HK-2 (cell line): ENCODE results near the gene CTU2.
A peak's percentile ranks its signal among the peaks of the same experiment; 100 is the strongest.

ENCODE experiments used
- DNase-seq: peaks from one replicate; pipeline ENCODE4 v3.0.0-alpha.2; 2018; ENCODE audit not compliant: unreplicated experiment

The CTU2 gene

DNA sequence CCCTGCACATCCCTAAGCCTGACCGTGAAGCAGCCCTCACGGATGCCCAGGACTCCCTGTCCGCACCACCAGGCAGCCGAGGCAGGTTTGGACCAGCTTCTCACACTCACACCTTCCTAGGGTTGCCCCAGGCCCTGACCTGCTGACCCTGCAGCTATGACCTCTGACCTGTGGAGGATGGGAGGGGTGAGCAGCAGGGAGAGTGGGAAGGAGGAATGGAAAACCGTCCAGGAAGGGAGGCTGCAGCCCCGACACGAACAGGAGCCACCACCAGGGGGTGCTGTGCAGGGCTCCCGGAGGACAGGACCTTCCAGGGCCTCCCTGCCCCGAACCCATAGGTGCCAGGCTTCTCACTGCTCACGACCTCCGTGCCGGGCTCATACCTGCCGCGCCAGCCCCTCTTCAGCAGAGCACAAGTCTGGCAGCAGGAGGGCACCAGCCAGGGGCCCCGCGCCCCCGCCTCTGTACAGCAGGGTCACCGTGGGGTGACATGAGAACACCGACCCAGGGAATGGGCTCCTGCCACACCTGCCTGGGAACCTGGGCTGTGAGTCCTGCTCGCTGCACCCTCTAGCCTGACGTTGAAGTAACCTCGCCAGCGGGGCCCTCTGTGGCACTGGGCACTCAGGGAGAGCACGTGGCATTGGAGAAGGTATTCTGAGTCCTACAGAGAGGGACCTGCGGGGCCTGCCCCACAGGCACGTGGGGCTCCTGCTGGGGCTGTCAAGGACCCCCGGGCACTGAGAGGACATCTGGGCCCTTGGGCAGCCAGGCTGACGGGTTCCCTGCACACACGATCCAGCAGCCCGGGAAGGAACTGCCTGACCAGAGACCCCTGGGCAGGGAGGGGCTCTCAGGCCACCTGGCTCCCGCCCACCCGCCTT lies 37.6 kb downstream of the CTU2 start:
- peak; percentile 74 for DNase-seq

DNA sequence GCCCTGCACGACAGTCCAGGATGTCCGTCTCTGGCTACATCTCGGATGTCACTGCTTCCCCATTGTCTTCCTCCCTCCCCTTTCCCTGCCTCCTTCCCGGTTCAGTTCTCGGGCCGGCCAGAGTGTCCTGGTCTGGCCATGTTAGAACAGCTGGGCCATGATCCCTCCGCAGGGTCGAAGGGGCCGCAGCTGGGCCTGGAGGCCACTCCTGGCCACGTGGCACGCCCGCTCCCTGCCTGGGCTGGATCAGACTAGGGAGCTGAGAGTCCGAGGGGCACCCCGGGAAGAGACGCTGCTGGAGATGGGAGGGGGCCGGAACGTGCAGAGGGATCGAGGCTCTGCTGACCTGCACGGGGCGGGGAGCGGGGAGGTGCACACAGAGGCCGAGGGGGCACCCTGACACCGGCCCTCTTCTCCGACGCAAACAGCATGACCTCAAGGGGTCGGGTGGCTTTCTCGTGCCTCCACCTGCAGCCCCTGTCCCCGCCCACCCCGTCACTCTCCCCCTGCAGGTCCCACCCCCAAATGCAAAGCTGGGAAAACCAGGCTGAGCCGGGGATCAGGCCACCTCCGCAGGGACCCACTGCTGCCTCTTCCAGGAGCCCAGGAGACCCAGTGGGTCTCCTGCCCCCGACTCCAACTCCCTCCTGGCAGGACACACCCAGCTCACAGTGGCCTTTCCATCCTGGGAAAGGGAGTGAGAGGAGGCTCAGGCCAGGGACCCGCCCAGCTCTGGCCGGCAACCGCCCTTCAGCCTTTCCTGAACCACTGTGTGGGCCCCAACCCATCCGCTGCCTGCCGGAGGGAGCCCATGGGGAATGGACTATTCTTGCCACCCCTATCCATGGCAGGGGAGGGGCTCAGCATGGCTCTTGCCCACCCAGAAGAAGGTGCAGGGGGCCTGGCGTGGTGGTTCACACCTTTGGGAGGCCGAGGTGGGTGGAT lies 38.5 kb downstream of the CTU2 start:
- no peak for DNase-seq

DNA sequence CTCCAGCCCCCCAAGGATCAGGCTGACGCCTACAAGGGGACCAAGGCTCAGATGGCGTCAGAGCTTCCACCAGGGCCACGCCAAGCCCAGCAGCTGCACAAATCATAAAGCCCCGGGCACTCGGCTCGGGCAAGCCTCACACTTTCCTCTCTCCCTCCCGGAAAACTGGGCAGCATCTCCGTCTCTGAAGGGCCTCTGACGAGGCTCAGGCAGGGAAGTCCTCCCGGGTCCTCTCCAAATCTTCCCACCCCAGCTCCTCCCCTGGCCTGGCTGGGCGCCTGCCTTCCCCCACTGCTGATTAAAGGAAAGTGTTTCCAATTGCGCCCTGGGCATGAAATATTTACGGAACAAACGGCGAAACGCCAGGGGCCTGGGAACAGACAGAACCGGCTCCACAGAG lies 40.2 kb downstream of the CTU2 start:
- DNase-seq = no peak

DNA sequence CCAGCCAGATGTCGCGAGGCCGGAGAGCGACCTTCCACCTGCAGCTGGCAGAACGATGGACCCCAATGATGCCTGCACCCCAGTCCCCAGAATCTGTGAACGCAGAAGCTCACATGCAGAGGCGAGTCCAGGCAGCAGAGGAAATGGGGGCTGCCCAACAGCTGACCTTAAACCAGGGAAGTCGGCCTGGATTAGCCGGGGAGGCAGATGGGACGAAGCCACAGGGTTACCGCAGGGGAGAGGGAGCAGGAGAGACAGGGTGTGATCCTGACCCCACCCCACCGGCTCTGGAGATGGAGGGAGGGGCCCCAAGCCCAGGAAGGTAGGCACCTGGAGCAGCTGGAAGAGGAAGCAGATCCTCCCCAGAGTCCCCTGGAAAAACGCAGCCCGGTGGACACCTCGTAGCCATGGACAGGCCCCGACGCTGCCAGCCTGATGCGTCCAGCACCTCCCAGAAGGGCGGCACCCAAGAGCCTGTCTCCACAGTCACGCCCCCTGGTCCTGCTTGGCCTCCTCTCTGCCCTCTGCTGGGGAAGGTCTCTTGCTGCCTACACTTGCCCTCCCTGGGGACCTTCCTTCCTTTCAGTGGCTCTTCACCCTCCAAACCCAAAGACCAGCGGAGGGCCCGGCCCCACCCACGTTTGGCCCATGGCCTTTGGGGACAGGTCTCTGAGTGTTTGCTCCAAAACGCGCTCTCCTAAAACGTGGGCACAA lies 41.4 kb downstream of the CTU2 start:
- DNase-seq = peak; percentile 60

DNA sequence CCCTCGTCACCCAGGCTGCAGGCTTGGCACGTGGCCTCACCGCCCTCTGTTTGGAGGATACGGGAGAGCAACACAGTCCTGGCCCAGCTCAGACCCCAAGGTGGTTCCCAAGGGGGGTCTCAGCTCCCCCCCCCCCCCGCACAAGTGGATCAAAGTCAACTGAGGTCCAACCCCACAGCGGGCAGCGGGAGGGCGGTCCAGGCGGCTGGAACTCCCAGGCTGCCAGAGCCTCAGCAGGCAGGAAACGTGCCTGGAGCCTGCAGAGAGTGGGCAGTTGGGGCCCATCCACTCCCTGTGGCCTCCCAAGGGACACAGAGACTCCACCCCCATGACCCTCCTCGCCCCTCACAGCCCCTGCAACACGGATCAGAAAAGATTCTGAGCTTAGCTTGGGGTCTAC lies 42.1 kb downstream of the CTU2 start:
- no peak for DNase-seq

DNA sequence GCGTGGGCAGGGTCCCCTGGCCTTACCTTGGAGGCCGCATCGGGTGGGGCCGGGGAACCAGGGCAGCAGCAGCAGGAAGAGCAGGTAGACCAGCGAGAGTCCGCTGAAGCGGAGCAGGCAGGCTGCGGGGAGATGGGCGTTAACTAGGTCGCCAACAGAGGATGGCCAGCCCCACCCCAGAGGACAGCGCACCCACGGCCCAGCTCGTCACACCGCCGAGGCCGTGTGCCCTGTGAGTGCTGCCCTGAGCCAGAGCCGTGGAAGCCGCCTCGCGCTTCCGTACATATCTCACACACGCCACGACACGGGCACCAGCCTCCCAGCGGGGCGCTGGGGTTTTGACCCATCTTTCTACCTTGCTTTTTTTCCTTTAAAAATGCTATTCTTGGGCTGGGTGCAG lies 43.1 kb downstream of the CTU2 start:
- no peak for DNase-seq

DNA sequence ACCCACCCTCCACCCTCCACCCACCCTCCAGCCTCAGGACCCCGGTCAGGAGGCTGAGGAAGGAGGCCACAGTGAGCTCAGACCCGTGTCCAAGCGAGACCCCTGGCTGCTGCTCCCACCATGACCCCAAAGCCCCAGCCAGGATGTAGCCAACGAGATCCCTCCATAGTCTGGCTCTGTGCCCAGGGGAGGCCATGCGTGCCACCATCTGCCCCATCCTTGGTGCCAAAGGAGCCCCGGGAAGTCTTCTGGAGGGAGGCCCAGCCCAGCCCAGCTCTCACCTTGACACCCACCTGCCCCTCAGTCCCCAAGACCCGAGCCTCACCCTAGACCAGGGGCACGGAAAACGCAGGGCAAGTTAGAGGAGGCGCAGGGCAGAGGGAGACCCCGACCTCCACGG lies 44.6 kb downstream of the CTU2 start:
- no peak for DNase-seq

DNA sequence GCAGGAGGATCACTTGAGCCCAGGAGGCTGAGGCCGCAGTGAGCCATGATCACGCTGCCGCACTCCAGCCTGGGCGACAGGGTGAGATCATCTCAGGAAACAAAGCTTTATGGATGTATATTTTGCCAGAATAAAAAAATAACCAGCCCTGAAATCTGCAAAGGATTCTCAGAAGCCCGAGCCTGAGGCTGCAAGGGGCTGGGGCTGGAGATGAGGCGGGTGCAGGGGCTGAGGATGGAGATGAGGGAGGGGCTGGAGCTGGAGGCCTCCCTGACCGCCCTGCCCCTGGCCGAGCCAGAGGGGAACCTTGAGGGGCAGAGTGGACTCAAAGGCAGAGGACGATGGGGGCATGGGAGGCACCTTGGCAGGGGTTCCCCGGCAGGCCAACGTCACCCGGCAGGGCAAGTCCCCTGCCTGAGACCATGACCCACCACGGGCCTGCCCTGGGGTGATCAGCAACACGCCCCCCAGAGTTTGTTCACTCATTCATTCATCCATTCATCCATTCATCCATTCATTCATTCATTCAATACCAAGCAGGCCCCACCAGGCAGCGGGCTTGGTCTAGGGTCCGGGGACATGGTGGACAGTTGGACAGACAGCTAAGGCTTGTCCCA lies 46.2 kb downstream of the CTU2 start:
- DNase-seq = no peak

DNA sequence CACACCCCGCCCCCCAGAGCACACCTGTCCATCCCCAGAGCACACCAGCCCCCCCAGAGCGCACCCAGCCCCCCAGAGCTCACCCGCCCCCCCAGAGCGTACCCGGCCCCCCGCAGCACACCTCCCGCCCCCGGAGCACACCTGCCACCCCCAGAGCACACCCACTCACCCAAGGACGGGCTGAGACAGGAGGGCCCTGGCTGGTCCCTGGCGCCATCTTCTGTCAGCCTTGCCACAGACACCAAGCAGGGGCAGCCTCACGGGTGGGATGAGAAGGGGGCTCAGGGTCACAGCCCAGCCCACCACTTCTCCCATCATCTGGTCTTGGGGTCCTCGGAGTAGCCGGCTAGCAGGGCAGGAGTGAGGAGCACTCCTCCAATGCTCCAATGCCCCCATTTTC lies 46.9 kb downstream of the CTU2 start:
- no peak for DNase-seq

DNA sequence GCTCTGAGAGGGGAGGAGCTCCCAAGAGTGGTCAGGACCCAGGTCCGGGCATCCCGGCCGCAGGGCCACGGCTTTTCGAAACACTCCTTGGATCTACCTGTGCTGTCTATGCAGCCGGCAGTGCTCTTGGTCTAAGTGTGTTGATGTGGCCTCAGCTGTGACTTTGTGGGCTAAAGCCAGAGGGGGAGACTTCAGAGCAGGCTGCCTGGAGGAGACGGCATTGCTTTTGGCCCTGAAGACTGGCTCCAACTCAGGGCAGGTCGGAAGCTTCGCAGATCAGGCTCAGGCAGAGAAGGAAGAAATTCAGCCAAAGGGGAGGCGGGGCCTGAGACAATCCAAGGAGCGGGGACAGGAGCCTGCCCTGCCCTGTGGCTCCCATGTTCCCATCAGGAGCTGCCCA lies 47.3 kb downstream of the CTU2 start:
- no peak for DNase-seq

DNA sequence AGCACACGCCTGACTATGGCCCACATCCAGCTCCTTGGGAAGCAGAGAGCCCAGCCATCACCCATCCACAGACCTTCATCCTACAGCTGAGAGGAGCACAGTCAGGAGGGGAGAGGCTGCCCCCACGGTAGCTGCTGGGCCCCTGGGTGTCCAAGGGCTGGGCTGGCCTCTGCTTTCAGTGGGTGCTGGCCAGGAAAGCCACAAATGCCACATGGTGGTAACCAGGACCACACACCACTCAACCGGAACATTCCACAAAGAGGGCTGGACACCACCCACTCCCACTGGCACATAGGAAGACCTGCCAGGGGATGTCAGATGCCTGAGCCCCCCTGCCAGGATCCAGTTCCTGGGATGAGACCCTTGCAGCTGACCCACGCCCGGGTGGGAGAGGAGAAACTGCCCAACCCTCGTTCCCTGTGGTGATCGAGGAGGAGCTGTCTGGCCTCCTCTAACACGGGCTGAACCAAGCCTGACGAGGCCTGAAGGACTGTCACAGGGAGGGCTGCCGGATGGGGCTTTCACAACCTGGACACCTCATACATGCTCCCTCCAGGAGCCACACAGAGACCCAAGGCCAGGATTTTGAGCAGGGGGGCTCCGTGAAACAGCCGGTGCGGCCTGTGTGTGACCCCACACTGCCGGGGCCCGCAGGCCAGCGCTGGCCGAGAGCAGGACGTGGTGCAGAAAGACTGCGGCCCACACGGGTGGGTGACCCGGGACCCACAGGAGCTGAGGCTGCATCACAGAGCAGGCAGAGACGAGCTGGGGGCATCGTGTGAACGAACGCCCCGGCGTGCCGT lies 48.0 kb downstream of the CTU2 start:
- no peak for DNase-seq

DNA sequence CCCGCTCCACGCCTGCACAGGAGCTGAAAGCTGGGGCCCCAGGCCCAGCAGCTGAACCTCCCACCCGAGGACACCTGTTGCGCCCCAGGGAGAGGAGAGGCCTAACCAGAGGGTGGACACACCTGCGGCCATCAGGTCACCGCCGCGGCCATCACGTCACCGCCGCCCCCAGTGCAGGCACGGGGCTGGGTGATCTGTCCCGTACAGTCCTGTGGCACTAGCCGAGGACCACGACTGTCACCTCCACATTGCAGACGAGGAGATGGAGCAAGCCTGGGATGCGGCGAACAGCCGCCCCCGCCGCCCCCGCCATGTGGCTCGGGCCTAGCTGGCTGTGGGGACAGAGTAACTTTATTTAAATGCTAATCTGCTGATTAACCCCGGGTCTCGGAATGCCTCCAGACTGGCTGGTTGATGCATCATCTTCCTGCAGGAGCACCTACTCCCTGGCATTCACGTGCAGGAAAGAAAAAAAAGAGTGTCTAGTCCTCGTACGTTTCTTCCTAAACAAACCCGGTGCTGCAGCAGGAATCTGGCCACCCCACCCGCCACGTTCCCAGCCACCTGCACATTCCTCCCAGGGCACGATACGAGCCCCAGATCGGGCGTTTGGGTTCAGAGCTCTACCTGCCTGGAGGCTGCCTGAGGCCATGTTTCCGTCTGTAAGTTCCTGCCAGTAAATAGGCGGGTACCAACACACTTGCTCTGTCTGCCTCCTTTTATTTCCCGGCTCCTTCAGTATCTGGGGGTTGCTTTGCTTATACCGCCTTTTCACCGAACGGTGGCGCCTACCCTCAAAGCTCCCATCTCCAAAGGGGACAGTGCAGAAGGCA lies 48.8 kb downstream of the CTU2 start:
- DNase-seq = no peak

DNA sequence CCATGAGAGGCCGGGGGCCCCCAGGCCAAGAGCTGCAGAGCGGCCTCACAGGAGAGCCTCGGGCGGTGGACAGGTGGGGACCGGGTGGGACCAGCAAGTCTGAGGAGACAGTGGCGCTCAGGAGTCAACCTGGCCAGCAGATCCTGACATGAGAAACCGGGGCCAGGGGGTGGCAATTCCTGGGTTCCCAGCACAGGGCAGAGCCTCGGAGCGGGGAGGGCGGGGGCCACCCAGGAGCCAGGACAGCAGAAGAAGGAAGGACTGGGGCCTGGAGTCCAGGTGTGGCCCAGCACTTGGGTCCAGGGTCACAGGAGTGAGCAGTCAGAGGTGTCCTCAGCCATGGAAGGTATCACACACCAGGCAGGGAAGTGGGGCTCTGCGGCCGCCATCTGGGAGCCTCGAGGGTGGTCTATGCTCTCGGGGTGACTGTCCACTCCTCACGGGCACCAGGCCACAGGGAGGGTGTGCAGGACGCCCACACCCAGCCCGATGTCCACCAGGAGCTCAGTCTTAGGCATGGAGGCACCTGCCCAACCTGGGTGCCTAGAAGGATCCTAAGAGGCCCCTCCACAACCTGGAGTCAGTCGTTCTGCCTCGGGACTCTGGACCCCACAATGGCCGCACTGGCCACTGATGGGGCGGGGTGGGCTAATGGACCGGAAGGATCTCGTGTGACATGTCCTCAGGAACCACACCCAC lies 49.6 kb downstream of the CTU2 start:
- DNase-seq = no peak

DNA sequence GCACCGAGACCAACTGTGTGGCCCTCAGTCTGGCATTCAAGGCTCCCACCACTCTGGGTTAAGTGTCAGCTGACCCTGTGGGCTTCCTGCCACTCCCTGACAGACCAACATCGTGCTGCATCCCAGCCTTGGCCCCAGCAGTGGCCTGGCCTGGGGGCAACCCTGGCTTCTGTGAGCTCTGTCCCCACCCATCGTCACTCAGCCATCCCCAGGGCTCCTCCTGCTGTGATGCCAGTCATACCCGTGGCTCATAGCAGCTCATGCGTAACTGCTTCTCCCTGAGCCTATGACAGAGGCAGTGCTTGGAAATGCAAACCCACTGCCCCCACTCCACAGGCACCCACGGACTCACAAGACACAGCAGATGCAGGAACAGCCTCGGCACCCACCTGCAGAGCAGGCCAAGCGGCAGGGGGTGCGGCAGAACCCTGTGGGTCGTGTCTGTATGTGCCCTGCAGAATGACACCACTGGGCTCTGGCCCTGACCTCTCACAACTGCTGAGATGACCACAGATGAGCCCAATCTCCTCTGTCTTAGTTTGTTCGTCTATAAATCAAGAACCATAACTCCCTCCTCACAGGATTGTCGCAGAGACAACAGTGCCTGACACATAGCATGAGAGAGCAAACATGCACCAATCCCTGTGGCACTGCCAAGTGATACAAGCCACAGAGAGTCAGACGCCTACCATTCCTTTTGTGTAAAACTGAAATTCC lies 52.1 kb downstream of the CTU2 start:
- DNase-seq = peak; percentile 63

DNA sequence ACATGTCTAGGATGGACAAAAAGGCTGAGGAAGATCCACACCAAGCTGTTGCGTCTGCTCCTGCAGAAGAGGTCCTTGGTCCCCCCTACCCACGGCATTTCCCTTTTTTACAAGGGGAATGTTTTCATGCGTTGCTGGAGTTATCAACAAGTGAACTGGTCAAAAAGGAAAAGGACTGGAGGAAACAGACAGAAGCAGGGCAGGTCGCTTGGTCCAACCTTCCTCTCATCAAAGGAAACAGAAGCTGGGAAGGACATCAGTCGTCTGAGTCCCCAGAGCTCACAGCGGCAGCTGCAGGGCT lies 52.6 kb downstream of the CTU2 start:
- no peak for DNase-seq

DNA sequence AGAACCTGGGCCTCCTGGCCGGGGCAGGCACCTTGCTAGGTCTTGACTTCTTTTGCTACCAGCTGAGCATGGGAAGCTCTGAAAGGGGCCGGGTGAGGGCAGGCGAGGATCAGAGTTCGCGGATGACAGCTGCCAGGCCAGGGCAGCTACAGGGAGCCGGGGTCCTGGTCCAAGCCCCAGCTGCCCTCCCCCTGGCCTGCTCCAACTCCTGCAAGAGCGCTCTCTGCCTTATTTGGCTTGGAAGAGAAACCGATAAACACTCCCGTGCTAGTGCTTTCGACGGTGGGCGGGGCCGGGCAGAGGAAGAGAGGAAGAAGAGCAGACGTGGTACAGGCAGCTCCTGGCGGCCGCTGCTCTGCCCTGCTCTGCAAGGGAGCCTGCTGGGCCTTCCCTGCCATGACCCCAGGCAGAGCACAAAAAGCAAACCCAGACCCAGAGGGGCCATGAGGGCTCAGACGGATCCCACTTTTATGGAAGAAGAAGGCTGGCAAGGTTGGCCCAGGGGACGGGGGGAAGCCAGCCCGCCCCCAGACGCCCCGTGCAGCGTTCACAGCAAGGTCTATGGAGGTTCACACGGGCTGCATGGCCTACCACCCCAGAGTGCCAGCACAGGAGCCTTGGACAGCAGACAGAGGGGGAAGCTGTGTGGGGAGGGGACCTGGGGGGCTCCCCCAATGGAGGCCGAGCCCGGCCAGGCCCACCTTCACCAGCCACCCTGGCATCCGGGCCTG lies 53.1 kb downstream of the CTU2 start:
- DNase-seq = no peak

DNA sequence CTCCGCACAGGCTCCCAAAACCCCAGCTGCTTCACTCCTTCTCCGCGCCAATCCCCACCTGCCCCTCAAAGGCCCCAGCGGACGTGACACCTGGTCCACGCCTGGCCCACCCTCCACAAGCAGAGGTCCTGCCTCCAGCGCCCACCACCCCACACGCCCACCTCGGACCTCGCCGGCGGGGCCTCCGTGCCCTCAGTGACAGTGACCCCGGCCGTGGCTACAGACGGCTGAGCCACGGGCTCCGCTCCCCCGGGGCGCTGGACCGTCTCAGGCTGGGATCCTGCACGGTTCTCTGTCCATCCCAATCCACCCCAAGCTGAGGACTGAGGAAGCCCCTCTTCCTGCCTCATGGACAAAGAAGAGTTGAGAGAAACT lies 53.7 kb downstream of the CTU2 start:
- DNase-seq = no peak

DNA sequence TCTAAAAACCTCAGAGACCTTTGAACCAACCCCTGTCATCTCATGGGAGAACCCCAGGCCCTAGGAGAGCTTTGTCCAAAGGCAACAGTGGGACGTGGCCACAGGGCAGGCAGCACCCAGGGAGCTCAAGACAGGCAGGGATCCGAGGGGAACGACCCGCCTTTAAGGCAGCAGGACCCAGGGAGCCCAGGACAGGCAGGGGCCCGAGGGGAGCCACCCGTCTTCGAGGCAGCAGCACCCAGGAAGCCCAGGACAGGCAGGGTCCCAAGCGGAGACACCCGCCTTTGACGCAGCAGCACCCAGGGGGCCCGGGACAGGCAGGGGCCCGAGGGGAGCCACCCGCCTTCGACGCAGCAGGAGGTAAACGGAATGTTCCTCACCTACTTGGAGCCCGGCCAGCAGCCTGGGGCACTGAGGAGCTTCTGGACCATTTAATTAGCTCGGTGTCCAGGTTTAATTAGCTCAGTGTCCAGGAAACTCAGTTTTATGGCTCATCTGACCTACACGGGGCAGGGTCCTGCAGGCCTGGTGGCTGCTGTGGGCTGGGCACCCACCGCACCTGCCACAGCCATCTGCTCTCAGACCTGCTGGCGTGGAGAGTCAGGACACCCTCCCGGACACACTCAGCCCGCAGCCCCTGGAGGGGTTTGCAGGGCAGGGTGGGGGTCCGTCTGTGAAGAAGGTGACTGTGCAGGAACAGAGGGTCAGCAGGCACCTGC lies 54.3 kb downstream of the CTU2 start:
- DNase-seq = no peak
